IPS-NIHi11 (cell line): ENCODE data around the gene OVCH1.
"Not testable (repeated sequence)": the region's sequence is repeated elsewhere in the genome, so short reads cannot be mapped to it uniquely, and the experiment has no call there.

Experiments
- DNase-seq: peaks from one replicate; pipeline ENCODE4 v3.0.0; 2012; ENCODE audit warnings: mixed read lengths, low spot score

The OVCH1 gene

DNA sequence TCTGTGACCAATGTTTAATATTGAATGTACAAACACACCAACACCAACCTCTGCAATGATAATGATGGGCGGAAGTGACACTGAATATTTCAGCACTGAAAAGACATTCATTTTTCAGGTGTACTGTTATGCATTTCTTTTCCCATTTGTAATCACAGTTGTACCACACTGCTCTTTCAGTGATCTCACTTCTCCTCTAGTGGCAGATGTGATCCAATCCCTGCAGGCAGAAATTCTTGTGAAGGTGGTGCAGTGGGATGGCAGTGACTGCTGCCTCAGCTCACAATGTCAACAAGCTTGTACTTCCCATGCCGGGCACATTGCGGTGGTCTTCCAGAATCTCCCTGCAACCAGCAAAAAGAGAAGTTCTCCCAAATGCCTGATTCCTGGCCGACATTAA is 93.5 kb downstream of the OVCH1 start:
- DNase-seq, result no peak

DNA sequence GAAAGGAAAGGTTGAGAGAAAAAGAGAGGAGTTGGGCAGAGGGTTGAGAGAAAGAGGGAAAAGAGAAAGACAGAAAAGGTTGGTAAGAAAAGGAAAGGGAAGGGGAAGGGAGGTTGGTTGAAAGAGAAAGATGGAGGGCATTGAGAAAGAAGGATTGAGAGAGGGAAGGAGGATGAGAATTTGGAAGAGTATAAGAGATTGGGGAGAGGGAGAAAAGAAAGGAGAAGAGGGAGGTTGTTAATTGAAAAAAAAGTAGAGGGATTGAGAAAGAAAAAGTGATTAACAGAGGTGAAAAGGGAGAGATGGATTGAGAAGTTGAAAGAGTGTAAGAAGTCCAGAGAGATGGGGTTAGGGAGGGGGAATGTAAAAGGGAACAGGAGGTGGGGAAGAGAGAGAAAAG is 95.0 kb downstream of the OVCH1 start:
- no peak for DNase-seq

DNA sequence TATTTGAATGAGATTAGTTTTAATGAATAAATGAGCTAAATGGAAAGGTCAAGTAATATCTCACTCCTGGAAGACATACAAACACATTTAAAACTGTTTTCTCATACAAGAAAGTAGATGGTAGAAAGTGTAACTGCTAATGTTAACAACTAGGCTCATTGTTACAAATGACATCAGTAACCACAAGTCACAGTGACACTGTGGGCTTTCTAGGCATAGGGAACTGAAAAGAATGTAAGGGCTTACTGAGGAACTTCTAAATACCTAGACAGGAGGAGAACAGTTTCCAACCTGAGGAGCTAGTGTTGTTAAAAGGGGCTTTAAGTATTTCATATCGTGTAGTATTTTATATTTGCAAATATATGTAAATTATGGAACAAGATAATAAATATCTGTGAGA is 99.0 kb downstream of the OVCH1 start:
- DNase-seq, result no peak

GRCh38 chr12:29396774-29397173 is 100.7 kb downstream of the OVCH1 start:
- DNase-seq, result no peak

DNA sequence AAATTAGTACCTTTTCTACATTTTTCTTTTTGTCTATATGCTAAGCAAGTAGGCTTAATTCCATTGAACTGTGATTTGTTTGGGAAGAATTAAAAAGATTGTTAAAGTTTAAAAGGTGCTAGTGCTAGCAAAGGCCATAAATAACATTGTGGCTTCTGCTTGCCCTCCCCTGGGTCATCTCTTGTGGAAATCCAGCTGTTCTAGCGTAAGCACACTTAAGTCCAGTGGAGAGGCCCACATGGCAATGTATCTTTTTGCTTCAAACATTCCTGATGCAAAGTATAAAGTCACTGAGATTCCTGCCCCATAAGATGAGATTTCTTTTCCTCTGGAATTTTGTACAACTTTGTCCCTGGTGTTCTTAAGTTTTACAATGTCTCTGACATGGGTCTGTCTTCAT is 102.1 kb downstream of the OVCH1 start:
- DNase-seq, result no peak

DNA sequence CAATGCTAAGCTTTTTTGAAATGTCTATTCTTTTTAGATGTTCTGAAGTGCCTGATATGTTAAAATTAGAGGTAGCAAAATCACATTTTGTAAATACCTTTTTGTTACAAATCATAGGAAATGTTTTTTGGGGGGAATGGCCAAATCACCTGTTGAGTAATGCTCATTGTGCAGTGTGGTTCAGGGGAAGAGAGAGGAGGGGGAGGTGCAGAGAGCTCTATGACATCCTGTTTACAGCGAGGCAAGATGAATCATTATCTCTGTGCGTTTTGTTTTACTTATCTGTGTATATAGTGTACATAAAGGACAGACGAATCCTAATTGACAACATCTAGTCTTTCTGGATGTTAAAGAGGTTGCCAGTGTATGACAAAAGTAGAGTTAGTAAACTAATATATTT is 107.1 kb downstream of the OVCH1 start:
- not testable (repeated sequence) for DNase-seq

GRCh38 chr12:29389295-29389919 is 108.1 kb downstream of the OVCH1 start:
- DNase-seq, result no peak

- DNase-seq, result not testable (repeated sequence)
Observed at GRCh38 chr12:29386084-29386680, 111.3 kb downstream of the OVCH1 start.

DNA sequence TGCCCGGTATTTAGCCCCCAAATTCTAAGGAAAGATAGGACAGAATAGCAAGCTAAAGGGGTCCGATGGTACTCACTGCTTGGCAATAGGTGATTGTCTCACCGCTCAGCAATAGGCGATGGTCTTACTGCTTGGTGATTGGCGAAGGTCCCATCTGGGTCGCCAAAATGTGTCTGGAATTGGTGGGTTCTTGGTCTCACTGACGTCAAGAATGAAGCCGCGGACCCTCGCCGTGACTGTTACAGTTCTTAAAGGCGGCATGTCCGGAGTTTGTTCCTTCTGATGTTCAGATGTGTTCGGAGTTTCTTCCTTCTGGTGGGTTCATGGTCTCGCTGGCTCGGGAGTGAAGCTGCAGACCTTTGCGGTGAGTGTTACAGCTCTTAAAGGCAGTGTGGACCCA is 112.3 kb downstream of the OVCH1 start:
- not testable (repeated sequence) for DNase-seq

DNA sequence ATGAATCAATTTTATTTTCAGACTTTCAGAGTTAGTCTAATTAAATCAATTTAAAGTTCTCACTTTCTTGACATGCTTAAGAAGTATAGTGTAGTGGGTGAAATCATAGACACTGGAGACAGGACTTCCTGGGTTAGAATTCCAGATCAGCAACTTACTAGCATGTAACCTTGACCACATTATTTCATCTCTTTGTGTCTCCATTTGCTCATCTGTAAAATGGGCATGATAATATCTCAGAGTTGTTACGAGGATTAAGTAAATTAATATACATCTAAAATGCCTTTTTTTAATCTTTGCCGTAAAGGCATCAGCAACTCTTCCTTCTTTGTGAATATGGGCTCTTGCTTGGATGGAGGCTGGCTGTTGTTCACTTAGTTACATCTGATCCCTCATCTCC is 115.2 kb downstream of the OVCH1 start:
- no peak for DNase-seq

- DNase-seq, result peak; percentile 94
Observed at GRCh38 chr12:29380536-29381523, 116.7 kb downstream of the OVCH1 start, which contains the start of gene ERGIC2. TSS of gene ERGIC2 (minus strand) at chr12:29381172. CDS start at chr12:29371633, 9,539 bp downstream.
